ENCODE results near the gene ACAN.

Gene ACAN

GRCh38 chr15:88802250-88802990, 816 bp upstream of the ACAN start:
- no peak for DNase-seq

- no peak for DNase-seq
Measured at GRCh38 chr15:88802991-88803240, 320 bp upstream of the ACAN start.

- DNase-seq: no peak
Measured at GRCh38 chr15:88803920-88804247, 648 bp downstream of the ACAN start.

- DNase-seq: no peak
Measured at GRCh38 chr15:88804257-88804656, 1.0 kb downstream of the ACAN start.

GRCh38 chr15:88805031-88805780, 2.0 kb downstream of the ACAN start:
- no peak for DNase-seq

GRCh38 chr15:88810446-88810845, 7.2 kb downstream of the ACAN start:
- no peak for DNase-seq

GRCh38 chr15:88812133-88812532, 8.9 kb downstream of the ACAN start:
- no peak for DNase-seq

GRCh38 chr15:88813960-88814359, 10.7 kb downstream of the ACAN start:
- DNase-seq: no peak

GRCh38 chr15:88814393-88814792, 11.2 kb downstream of the ACAN start:
- DNase-seq: no peak

- no peak for DNase-seq
Measured at GRCh38 chr15:88818920-88819319, 15.7 kb downstream of the ACAN start.

GRCh38 chr15:88821993-88822392, 18.8 kb downstream of the ACAN start:
- no peak for DNase-seq

GRCh38 chr15:88828791-88829190, 25.6 kb downstream of the ACAN start:
- no peak for DNase-seq

- no peak for DNase-seq
Measured at GRCh38 chr15:88830016-88830415, 26.8 kb downstream of the ACAN start.

- no peak for DNase-seq
Measured at GRCh38 chr15:88832820-88833730, 29.8 kb downstream of the ACAN start.

- no peak for DNase-seq
Measured at GRCh38 chr15:88833731-88834100, 30.5 kb downstream of the ACAN start.

GRCh38 chr15:88834211-88834812, 31.1 kb downstream of the ACAN start:
- DNase-seq: no peak

GRCh38 chr15:88835119-88835518, 31.9 kb downstream of the ACAN start:
- no peak for DNase-seq

- DNase-seq: no peak
Measured at GRCh38 chr15:88835646-88836045, 32.4 kb downstream of the ACAN start.

- no peak for DNase-seq
Measured at GRCh38 chr15:88838667-88839066, 35.4 kb downstream of the ACAN start.

GRCh38 chr15:88839146-88839545, 35.9 kb downstream of the ACAN start:
- no peak for DNase-seq

GRCh38 chr15:88839961-88840360, 36.7 kb downstream of the ACAN start:
- DNase-seq: no peak

GRCh38 chr15:88841236-88841635, 38.0 kb downstream of the ACAN start:
- DNase-seq: no peak

- DNase-seq: no peak
Measured at GRCh38 chr15:88842156-88842555, 38.9 kb downstream of the ACAN start.

- no peak for DNase-seq
Measured at GRCh38 chr15:88843334-88843733, 40.1 kb downstream of the ACAN start.

Measured in NCI-H2171 treated with DMSO at 0.1 percent for 48 hours (cell line).